ENCODE data around the gene ITGA5. TPM values are rescaled to one million over a fixed set of nuclear protein-coding genes. Genes with fewer than 3 reads are reported as not detected.

The ITGA5 gene
- total RNA-seq, 1 experiment from 2014 or later: 12.2 TPM

DNA sequence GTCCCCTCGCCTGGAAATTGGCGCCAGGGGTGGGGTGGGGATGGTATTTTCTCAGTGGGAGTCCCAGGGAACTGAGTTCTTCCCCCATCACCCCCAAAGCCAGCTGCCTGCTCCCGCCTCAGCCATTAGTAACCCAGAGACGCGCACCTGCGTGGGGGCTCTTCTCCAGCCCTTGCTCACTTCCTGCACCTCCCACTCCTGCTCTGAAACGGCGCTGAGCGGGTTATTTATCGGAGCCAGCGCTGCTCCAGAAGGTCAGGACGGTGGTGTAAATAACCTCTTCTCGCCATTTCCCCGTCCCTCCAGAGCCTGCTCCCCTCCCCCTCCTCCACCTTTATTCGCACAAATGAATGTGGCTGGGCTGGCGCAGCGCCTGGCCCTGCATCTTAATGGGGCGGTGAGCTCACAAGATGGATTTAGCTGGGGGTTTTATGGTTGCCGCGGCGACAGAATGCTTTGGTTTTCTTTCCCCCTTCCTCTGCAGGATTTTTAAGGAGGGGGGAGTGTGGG is 67.0 kb downstream of the ITGA5 start:
- no peak overlapping the region for H3K27ac ChIP-seq (ENCODE audit: insufficient read length, low read depth, low read length)
- no peak overlapping the region for H3K23ac ChIP-seq (ENCODE audit: insufficient read length, low read depth, low read length)
- H2BK15ac ChIP-seq (ENCODE audit: low read depth, low read length): no peak overlapping the region
- no peak overlapping the region for H3K9ac ChIP-seq (ENCODE audit: extremely low read depth, insufficient read length, low read length)
- H3K27me3 ChIP-seq (ENCODE audit: insufficient read depth, low read length): no peaks in the 10 kb centered on the region
- peaks cover 8% of the 10 kb centered on the region for H3K23me2 ChIP-seq (ENCODE audit: insufficient read length, low read depth, low read length, poor library complexity, severe bottlenecking)
- H3K4me1 ChIP-seq (ENCODE audit: insufficient read depth, low read length): peaks cover 18% of the 10 kb centered on the region
- H2BK5ac ChIP-seq (ENCODE audit: insufficient read length, low read length): no peak overlapping the region
- peak overlapping the region; percentile 28 for H3K18ac ChIP-seq (ENCODE audit: insufficient read length, low read depth, low read length)
- H3K4me2 ChIP-seq (ENCODE audit: insufficient read depth, insufficient read length, low read length): peak overlapping the region; percentile 65
- peaks cover 24% of the 10 kb centered on the region for H3K27me3 Mint-ChIP-seq (ENCODE audit: low read depth)
- H3K56ac ChIP-seq (ENCODE audit: insufficient read length, low read depth, low read length): no peak overlapping the region
- H3K4me3 Mint-ChIP-seq: peak overlapping the region; percentile 71 to 88
- no peaks in the 10 kb centered on the region for H3K9me3 ChIP-seq (ENCODE audit: control insufficient read depth, low read depth, low read length)
- H3K79me2 ChIP-seq (ENCODE audit: insufficient read depth, low read length): no peaks in the 10 kb centered on the region
- H3T11ph ChIP-seq (ENCODE audit: low read length): no peak overlapping the region
- H3K36me3 Mint-ChIP-seq (ENCODE audit: insufficient read depth in 1 of 3, low read depth in 3 of 3): peaks cover 21 to 35% (median 32%) of the 10 kb centered on the region in 3 experiments
- H4K20me1 ChIP-seq (ENCODE audit: control insufficient read depth, insufficient read depth, insufficient read length): no peaks in the 10 kb centered on the region
- H2BK12ac ChIP-seq (ENCODE audit: insufficient read length, low read depth, low read length): no peak overlapping the region
- no peaks in the 10 kb centered on the region for H3K9me3 Mint-ChIP-seq
- H2AK5ac ChIP-seq (ENCODE audit: insufficient read length, low read length): no peak overlapping the region
- H2BK120ac ChIP-seq (ENCODE audit: low read depth, low read length, poor library complexity, severe bottlenecking): no peak overlapping the region
- no peak overlapping the region for H2BK20ac ChIP-seq (ENCODE audit: low read depth, low read length, poor library complexity, severe bottlenecking)
- peak overlapping the region; percentile 93 to 97 (median 97) for H3K27ac Mint-ChIP-seq
- no peak overlapping the region for H4K8ac ChIP-seq (replicated peaks; ENCODE audit: insufficient read length, low read depth, low read length)
- H3K4me1 Mint-ChIP-seq: peaks cover 49 to 55% of the 10 kb centered on the region in 2 experiments
- H3K4ac ChIP-seq (ENCODE audit: low read depth, low read length): no peak overlapping the region
- H2AFZ ChIP-seq (ENCODE audit: low read length): no peak overlapping the region
- peak; percentile 81 for DNase-seq
- WGBS (ENCODE audit: extremely low coverage, insufficient read length, low lambda C conversion rate): no CpG with 5 or more reads among the region's 21 CpGs
- TF ChIP-seq, protein P1, sequence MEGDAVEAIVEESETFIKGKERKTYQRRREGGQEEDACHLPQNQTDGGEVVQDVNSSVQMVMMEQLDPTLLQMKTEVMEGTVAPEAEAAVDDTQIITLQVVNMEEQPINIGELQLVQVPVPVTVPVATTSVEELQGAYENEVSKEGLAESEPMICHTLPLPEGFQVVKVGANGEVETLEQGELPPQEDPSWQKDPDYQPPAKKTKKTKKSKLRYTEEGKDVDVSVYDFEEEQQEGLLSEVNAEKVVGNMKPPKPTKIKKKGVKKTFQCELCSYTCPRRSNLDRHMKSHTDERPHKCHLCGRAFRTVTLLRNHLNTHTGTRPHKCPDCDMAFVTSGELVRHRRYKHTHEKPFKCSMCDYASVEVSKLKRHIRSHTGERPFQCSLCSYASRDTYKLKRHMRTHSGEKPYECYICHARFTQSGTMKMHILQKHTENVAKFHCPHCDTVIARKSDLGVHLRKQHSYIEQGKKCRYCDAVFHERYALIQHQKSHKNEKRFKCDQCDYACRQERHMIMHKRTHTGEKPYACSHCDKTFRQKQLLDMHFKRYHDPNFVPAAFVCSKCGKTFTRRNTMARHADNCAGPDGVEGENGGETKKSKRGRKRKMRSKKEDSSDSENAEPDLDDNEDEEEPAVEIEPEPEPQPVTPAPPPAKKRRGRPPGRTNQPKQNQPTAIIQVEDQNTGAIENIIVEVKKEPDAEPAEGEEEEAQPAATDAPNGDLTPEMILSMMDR (conservative IDR thresholded peaks at IDR 0.05): no peak
- H3K79me1 ChIP-seq (ENCODE audit: insufficient read depth, low read depth, low read length, poor library complexity, severe bottlenecking): no peaks in the 10 kb centered on the region
- H4K91ac ChIP-seq (ENCODE audit: insufficient read length, low read depth, low read length): no peak overlapping the region
- H3K14ac ChIP-seq (ENCODE audit: insufficient read depth, low read length): no peak overlapping the region; the same call in 1 of the 2 replicates
- no peak overlapping the region for H4K5ac ChIP-seq (ENCODE audit: insufficient read length, low read depth, low read length)
